SK-N-SH (cell line): Measurements from ENCODE around the gene COL25A1.

Source experiments
- EP300 ChIP-seq, 2 experiments: IDR thresholded peaks; 2 replicates each; pipeline versions ENCODE4 v1.4.0 to v1.6.1; 2012; ENCODE audit warnings: borderline replicate concordance in 1 of 2, low read depth in 1 of 2, low read length in 1 of 2
- RAD21 ChIP-seq: IDR thresholded peaks from 2 replicates; pipeline ENCODE4 v1.6.1; 2012; ENCODE audit warnings: mild to moderate bottlenecking, low read length
- SMC3 ChIP-seq: IDR thresholded peaks from 2 replicates; pipeline ENCODE4 v1.6.1; 2012; ENCODE audit warnings: low read depth, low read length, improper control_type of control experiment
- TAF1 ChIP-seq: IDR thresholded peaks from 2 replicates; pipeline ENCODE4 v1.6.1; 2012; ENCODE audit warnings: low read depth, mild to moderate bottlenecking, low read length, moderate library complexity, borderline replicate concordance
- YY1 ChIP-seq: IDR thresholded peaks from 2 replicates; pipeline ENCODE4 v1.4.0; 2012; ENCODE audit warnings: low read depth, mild to moderate bottlenecking
- TF ChIP-seq, protein P1 (sequence below): IDR thresholded peaks from 2 replicates; pipeline ENCODE4; 2012
- TF ChIP-seq, protein P2 (sequence below): fragments of 200-600 bp; sonication (generic); IDR thresholded peaks from 2 replicates; pipeline ENCODE4 v1.6.1; 2017; ENCODE audit warnings: antibody characterized with exemption, mild to moderate bottlenecking, moderate library complexity

DNA sequence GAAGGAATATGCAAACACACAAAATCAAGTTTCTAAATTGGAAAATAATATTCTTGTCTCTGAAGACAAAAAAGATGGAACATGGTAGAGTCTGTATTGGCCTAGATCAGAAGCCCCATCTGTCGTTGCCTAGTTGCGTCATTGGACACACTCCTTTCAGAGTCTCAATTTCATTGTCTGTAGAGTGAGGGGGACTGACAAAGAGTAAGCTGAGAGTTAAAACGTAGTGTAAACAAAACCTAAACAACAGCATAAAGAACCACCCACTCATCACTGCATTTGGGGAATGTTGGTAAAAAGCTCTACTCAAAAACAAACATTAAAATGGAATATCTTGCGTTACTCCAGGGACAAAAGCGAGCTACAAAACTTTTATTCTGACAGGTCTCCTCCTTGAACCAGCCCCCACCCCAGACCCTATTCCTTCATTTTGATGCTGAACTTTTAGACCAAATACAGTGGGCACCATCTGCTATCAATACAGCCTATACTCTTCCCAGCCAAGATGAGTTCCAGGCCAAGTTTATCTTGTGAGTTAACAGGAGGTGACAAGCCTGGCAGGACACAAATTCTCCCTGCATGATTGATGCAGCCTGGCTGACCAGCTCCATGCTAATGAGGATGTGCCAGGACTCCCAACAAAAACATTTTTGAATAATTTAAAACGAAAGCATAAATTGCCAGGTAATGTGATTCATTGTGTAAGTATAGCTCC lies 125.2 kb downstream of the COL25A1 start:
- TF ChIP-seq EP300 (IDR thresholded peaks at IDR 0.05; ENCODE audit: borderline replicate concordance in 1 of 2, low read depth in 1 of 2, low read length in 1 of 2) (no peak), YY1 (no peak), SMC3 (no peak), RAD21 (no peak), TAF1 (no peak)
- TF ChIP-seq, protein P1, sequence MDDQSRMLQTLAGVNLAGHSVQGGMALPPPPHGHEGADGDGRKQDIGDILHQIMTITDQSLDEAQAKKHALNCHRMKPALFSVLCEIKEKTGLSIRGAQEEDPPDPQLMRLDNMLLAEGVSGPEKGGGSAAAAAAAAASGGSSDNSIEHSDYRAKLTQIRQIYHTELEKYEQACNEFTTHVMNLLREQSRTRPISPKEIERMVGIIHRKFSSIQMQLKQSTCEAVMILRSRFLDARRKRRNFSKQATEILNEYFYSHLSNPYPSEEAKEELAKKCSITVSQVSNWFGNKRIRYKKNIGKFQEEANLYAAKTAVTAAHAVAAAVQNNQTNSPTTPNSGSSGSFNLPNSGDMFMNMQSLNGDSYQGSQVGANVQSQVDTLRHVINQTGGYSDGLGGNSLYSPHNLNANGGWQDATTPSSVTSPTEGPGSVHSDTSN = no peak
- TF ChIP-seq, protein P2, sequence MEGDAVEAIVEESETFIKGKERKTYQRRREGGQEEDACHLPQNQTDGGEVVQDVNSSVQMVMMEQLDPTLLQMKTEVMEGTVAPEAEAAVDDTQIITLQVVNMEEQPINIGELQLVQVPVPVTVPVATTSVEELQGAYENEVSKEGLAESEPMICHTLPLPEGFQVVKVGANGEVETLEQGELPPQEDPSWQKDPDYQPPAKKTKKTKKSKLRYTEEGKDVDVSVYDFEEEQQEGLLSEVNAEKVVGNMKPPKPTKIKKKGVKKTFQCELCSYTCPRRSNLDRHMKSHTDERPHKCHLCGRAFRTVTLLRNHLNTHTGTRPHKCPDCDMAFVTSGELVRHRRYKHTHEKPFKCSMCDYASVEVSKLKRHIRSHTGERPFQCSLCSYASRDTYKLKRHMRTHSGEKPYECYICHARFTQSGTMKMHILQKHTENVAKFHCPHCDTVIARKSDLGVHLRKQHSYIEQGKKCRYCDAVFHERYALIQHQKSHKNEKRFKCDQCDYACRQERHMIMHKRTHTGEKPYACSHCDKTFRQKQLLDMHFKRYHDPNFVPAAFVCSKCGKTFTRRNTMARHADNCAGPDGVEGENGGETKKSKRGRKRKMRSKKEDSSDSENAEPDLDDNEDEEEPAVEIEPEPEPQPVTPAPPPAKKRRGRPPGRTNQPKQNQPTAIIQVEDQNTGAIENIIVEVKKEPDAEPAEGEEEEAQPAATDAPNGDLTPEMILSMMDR = no peak
